ENCODE measurements around the gene PPP4R1. TPM values are rescaled to one million over a fixed set of nuclear protein-coding genes. Genes with fewer than 3 reads are reported as not detected.
A peak's percentile ranks its signal among the peaks of the same experiment; 100 is the strongest.

Gene PPP4R1
- total and polyA plus RNA-seq, 8 donors = 97.6 to 163 (median 109) TPM

DNA sequence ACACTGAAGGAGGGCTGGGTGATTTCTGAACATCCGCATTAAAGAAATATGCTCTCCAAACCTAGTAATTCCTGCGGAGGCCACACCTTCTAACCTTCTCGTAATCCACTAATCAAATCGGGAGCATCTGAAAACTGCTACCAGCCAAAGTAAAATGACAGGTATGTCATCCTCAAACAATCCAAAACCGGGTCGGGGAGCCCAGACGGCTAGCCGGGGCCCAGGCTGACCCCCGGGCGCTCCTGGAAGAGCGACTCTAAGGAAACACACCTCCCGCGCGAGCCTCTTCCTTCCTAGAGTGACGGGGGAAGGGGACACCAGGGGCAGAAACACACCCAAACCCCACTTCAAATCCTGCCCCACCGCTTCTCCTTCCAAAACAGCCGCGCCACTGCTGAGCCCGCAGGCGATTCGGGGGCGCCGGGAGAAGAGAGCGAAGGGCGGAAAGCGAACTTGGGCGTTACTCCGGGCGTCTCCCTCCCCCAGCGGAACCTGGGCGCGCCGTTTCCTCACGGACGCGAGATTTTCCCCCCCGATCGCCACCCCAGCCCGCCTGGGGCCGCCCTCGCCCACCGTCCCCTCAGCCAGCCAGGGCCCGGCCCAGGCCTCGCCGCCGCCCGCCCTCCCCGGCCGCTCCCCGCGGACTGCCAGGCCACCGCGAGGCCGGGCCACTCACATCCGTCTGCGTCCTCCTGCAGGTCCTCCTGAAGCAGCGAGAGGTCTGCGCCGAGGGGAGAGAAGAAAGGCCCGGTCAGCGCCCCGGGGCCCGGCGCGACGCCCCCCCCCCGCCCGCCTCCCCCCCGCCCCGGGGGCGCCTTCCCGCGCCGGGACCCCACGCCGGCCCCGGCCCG, 584 bp downstream of the PPP4R1 start:
- Histone ChIP-seq H3K27ac (peak overlapping the region; percentile 97), H3K36me3 (peaks cover 0 to 13% of the 10 kb centered on the region in 2 donors), H3K4me3 (peak overlapping the region; percentile 56 to 79), H3K9me3 (no peaks in the 10 kb centered on the region), H3K4me1 (peaks cover 3 to 63% of the 10 kb centered on the region in 2 donors), H3K27me3 (no peaks in the 10 kb centered on the region)
- TF ChIP-seq, protein P1, sequence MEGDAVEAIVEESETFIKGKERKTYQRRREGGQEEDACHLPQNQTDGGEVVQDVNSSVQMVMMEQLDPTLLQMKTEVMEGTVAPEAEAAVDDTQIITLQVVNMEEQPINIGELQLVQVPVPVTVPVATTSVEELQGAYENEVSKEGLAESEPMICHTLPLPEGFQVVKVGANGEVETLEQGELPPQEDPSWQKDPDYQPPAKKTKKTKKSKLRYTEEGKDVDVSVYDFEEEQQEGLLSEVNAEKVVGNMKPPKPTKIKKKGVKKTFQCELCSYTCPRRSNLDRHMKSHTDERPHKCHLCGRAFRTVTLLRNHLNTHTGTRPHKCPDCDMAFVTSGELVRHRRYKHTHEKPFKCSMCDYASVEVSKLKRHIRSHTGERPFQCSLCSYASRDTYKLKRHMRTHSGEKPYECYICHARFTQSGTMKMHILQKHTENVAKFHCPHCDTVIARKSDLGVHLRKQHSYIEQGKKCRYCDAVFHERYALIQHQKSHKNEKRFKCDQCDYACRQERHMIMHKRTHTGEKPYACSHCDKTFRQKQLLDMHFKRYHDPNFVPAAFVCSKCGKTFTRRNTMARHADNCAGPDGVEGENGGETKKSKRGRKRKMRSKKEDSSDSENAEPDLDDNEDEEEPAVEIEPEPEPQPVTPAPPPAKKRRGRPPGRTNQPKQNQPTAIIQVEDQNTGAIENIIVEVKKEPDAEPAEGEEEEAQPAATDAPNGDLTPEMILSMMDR (IDR thresholded peaks at IDR 0.05) = no peak
- DNase-seq (peak; percentile 52 to 90 (median 61)), ATAC-seq (peak; percentile 57)
- intact Hi-C loops (cut with DNase I) = no loop called here

DNA sequence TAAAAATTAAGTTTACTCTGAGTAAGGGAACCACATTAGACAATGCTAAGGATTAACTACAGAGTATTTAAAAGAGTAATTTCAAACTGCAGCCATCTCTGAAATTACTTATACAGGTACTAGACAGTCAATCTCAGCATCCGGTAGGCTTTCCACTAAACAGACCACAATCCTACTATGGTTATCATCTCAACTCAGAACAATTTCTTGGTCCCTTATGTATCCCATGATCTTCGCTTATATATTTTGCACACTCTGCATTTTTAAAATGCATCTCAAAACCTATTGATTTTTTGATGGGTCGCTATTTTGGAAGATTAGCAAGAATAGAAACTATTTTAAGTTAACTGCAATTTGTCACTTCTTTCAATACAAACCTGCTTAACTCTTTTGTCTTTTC, 1.4 kb downstream of the PPP4R1 start:
- Histone ChIP-seq H3K36me3 (peaks cover 0 to 13% of the 10 kb centered on the region in 2 donors), H3K9me3 (no peaks in the 10 kb centered on the region), H3K27ac (peak overlapping the region; percentile 97), H3K4me3 (peak overlapping the region; percentile 56 to 79), H3K27me3 (no peaks in the 10 kb centered on the region), H3K4me1 (peaks cover 6 to 70% of the 10 kb centered on the region in 2 donors)
- TF ChIP-seq, protein P1 (IDR thresholded peaks at IDR 0.05) = no peak
- intact Hi-C loops (cut with DNase I) = no loop called here
- ATAC-seq (no peak), DNase-seq (no peak)

DNA sequence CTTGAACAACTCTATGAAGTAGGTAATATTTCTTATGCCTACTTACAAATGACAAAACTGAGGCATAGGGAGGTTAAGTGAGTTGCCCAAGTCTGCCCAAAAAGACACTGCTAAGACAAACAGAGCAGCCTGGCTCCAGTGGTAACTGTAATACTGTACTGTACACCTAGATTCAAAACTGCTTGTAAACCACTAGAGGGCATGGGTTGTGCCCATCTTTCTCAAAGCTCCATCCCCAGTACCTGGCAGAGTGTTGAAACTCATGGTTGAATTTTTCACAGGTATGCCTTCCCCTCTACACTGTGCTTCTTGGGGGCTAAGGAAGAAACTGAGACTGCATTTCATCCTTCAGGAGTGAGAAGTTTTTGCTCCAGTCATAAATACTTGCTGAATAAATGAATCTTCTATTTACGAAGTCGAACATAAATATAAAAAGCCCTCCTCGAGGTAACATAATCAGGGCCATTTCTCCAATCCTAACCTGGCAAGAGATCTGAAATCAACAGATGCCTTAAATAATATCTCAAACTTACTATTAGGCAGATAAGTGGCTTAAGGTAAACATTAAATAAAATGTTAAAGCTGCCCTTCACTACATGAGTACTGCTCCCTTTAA, 2.0 kb downstream of the PPP4R1 start:
- Histone ChIP-seq H3K4me3 (peak overlapping the region; percentile 56 to 79), H3K4me1 (peaks cover 6 to 72% of the 10 kb centered on the region in 2 donors), H3K27me3 (no peaks in the 10 kb centered on the region), H3K27ac (peak overlapping the region; percentile 97), H3K36me3 (peaks cover 0 to 13% of the 10 kb centered on the region in 2 donors), H3K9me3 (no peaks in the 10 kb centered on the region)
- ATAC-seq = peak; percentile 67
- DNase-seq = peak in 1 of 4 donors; percentile 56
- intact Hi-C loops (cut with DNase I) = no loop called here
- TF ChIP-seq, protein P1 (IDR thresholded peaks at IDR 0.05) = peak; percentile 40 to 57

DNA sequence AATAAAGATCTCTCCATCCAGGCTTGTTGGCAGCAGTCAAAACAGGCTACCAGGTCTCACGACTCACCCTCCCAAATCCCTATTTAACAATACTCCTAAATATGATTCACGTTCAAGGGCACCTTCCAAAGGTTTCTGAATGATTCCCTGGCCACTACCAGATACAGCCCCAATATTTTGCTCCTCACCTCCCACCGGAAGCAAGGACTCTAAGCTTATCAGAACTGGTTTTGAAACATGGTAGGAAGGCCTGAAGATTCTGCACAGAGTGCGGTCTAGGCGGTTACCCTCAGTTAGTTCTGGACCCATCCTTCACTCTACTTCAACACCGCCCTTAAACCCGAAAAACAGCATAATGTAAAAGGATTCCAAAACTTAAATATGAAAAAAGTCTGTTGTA, 5.2 kb downstream of the PPP4R1 start:
- H3K27ac ChIP-seq = no peak overlapping the region
- H3K9me3 ChIP-seq = no peaks in the 10 kb centered on the region
- H3K27me3 ChIP-seq = no peaks in the 10 kb centered on the region
- ATAC-seq (no peak), DNase-seq (no peak)
- no peak overlapping the region for H3K4me3 ChIP-seq
- H3K36me3 ChIP-seq = peaks cover 0 to 19% of the 10 kb centered on the region in 2 donors
- TF ChIP-seq, protein P1 (IDR thresholded peaks at IDR 0.05) = no peak
- intact Hi-C loops (cut with DNase I) = no loop called here
- H3K4me1 ChIP-seq = peaks cover 6 to 73% of the 10 kb centered on the region in 2 donors

DNA sequence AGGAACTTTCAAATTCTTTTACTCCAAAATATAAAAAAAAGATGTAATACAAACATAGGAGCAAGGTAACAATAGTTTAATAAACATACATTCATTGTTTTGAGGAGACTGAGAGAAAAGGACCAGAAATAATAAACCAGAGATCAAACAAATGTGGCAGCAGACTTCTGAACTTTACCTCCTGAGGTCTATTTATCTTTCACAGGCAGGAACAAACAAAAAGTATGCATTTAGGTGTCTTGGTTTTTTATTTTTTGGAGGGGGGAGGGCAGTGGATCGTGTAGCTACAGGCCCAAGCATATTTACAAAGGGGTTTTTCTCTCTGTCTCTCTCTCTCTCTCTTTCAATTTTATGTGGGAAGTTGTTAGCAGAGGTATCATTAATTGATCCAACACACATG, 5.6 kb downstream of the PPP4R1 start:
- TF ChIP-seq, protein P1 (IDR thresholded peaks at IDR 0.05) = no peak
- Histone ChIP-seq H3K9me3 (no peaks in the 10 kb centered on the region), H3K36me3 (peaks cover 0 to 19% of the 10 kb centered on the region in 2 donors), H3K27me3 (no peaks in the 10 kb centered on the region), H3K4me3 (no peak overlapping the region), H3K27ac (peak overlapping the region in 1 of 2 donors; percentile 37), H3K4me1 (peaks cover 6 to 76% of the 10 kb centered on the region in 2 donors)
- intact Hi-C loops (cut with DNase I) = no loop called here
- ATAC-seq (no peak), DNase-seq (no peak)

Data from left lung (tissue), 10 donors.